Stimulated activated CD4-positive, alpha-beta T cell treated with anti-CD3 and anti-CD28 coated beads, TNF-alpha, amount 100 ng/mL, for 48 hours (primary cell): ENCODE measurements around the gene SEC23B.
"Not testable (repeated sequence)": the region's sequence is repeated elsewhere in the genome, so short reads cannot be mapped to it uniquely, and the experiment has no call there.

Experiments
- DNase-seq, 3 donors: peaks; one replicate each; pipeline ENCODE4 v3.0.0-alpha.2; 2020; ENCODE audit warnings: low read depth in 3 of 3

Gene SEC23B

DNA sequence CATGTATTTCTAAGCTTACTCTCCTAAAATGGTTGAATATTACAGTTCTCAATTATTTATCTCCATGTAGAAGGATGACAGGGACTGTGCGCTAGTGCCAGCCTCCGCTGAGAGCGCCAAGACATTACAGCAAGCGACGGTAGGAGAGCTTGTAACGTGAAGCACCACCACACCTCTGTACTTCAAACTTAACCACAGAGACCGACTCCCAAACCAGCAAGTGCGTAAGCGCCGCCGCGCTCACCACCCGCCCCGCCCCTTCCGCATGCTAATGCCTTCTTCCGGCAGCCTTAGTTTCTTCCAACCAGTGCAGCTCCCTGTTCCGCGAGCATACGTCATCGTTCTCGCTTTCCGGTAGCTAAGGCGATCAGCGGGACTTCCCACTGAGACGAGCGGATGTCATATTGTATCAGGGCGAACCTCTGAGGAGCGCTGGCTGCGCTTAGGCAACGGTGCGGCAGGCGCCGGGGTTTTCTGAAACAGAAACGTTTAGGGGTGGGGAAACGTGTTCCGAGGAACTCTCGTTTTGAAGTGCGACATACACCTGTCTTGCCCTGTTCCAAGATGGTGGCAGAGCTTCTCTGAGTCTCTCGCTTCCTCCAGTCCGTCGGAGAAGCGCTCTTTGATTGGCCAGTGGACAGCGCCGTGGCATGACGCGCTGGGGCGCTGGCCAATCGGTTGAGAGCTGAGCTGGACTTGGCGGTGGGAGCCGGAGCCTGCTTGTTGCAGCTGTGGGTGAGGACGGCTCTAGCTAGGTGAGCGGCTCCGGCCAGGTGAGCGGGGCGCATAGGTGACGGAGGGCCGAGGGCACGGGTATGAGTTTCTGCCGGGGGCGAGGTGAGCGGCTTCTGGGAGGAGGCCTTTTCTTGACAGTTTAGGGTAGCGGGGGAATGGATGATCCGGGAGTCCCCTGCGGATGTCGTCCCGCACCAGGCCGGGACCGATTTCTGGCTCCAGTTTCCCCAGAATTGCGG, at the start of gene SEC23B:
Gene SEC23B, plus strand, starts transcription at position 723 of the 974 bp plus-strand sequence. CDS start 2,896 bp downstream, outside the sequence.
- DNase-seq = peak; percentile 95 to 98 (median 97)

DNA sequence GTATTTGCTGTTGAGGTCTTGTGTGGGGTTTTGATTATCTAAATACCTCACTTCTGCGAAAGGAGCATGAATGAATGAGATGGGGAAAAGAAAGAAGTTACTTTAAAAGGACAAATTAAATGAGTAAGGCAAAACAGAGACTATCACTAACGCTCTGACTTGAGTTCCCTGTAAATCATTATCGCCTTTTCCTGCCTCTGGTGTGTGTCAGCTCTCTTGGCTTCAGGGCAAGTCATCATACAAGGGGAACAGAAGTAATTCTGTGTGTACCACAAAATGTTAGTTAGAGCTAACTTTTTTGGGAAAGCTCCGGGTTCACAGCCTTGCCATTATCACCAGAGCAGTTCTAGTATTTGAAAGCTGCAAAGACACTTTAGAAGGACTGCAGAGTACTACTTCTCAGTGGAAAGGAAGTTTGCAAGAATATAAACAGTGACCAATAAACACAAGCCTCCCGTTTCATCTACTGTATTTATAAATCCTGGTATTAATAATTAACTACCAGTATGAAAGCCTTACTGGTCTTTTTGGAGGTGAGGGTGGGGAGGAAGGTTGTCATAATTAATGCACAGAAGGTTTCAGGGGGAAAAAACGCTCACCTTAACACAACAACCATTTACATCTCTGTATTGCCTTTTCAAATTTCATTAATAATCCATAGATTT, 42.1 kb upstream of the SEC23B start:
- no peak for DNase-seq

DNA sequence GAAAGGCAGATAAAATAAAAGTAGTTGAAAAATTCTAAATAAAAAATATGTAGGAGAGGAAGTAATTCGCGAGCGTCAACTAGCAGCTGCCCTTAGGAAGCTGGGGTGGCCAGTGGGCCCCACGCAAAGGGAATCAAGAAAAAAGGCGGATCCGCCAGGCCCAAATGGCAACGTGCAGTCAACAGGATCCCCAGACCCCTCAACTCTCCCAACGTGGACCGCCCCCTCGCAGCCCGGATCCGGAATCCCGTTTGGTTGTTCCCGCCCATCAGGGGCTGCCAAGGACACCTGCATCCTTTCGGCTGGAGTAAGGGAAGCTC, 41.2 kb upstream of the SEC23B start:
- DNase-seq = no peak

DNA sequence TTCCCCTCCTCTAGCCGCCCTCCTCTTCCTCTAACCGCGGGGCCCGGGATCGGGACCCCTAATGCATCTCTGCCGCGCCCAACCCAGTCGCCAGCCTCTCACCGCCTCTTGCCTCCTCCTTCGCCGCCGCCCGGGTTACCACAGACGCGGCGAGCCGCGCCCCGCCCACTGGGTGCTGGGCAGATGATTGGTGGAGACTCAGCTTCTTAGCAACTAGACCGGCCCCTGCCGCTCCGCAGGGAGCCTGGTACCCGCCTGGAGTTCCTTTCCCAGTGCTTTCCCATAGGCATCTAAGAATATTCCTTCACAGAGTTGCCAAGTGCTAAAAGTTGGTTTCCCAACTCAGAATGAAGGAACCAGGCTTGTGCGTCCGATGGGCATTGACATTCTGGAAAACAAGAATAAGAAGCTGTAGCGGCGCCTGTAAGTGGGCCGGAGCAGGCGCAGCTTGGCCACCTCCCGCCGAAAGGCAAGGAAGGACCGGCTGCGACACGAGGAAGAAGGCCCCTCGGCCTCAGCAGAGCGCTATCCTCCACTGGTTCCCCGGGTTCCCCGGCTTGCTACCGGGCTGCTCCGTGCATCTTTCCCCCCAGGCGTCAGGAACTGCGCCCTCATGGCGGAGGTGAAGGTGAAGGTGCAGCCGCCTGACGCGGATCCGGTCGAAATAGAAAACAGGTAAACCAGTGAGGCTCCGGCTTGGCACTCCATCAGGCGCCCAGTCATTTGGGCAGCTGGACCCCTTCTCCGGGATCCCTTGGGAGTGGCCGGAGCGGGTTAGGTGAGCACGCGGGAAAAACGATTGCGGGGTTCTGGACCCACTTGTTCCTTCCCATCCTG, 40.6 kb upstream of the SEC23B start, which contains the start of the genes DZANK1 and POLR3F:
Gene DZANK1, minus strand, starts transcription at position 137 of the 837 bp plus-strand sequence. CDS start 1,672 bp downstream, outside the sequence.
Gene POLR3F, plus strand, starts transcription at position 497 of the 837 bp plus-strand sequence. Its CDS starts 117 bp downstream, at position 614.
- peak; percentile 88 to 91 (median 90) for DNase-seq

DNA sequence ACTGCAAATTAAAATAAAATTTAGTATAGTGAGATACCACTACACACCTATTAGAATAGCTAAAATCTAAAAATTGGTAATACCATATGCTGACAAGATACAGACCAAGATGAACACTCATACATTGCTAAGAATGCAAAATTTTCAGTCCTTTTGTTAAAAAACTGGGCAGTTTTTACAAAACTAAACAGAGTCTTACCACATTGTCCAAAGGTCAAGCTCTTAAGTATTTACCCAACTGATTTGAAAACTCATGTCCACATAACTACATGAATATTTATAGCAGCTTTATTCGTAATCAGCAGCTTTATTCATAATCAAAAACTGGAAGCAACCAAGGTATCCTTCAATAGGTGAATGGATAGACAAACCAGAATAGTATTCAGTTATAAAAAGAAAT, 30.5 kb upstream of the SEC23B start:
- no peak for DNase-seq

DNA sequence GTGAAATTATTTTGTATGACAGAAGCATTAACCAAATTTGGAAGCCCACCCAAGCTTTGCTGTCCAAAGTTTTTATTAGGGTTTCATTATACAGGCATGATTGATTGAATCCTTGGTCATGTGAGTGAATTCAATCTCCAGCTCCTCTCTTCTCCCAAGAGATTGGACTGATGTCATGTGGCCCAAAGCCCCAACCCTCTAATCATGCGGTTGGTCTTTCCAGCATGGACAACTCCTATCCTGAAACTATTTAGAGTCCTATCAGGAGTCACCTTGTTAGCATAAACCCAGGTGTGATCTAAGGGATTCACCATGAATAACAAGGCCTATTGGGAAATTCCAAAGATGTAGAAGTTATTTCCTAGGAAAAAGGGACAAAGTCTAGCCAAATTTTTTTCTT, 29.9 kb upstream of the SEC23B start:
- no peak for DNase-seq

DNA sequence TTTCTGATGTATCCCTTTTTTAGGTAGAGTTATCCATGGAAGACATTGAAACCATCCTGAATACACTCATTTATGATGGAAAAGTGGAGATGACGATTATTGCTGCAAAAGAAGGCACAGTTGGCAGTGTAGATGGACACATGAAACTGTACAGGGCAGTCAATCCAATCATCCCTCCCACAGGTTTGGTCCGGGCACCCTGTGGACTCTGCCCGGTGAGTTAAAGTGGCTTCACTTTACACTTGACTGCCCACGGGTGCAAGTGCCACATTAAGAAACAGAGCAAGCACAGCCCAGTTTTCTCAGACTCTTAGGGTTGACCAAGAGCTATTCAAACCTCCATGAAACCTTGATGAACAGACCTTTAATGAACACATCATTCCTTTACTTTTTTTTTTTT, 26.1 kb upstream of the SEC23B start:
- no peak for DNase-seq

DNA sequence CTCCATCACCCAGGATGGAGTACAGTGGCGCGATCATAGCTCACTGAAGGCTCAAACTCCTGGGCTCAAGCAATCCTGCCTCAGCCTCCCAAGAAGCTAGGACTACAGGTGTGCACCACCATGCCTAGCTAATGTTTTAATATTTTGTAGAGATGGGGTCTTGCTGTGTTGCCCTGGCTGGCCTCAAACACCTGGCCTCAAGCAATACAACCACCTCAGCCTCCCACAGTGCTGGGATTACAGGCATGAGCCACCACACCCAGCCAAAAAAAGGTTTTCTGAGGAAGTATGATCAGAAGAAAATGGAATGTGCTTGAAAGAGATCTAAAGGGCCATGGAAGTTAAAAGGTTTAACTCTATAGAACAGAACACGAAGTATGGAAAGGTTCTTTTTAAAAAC, 19.4 kb upstream of the SEC23B start:
- DNase-seq = no peak

DNA sequence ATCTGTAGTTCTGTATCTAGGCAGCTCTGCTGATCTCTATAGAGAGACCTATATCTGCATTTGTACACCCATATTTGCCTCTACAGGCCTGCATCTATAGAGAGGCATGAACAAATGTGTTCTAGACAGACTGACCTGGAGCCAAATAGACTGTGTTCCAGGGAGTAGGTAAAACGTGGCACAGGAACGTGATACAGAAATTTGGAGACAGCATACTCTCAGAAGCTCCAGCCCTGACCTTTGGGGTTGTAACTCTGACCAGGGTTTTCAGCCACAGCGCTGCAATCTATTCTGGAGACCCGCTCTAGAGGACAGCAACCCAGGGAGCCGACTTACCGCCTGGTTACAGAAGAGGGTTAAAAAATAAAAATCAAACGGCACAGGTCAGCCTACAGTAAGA, 11.7 kb upstream of the SEC23B start:
- no peak for DNase-seq

DNA sequence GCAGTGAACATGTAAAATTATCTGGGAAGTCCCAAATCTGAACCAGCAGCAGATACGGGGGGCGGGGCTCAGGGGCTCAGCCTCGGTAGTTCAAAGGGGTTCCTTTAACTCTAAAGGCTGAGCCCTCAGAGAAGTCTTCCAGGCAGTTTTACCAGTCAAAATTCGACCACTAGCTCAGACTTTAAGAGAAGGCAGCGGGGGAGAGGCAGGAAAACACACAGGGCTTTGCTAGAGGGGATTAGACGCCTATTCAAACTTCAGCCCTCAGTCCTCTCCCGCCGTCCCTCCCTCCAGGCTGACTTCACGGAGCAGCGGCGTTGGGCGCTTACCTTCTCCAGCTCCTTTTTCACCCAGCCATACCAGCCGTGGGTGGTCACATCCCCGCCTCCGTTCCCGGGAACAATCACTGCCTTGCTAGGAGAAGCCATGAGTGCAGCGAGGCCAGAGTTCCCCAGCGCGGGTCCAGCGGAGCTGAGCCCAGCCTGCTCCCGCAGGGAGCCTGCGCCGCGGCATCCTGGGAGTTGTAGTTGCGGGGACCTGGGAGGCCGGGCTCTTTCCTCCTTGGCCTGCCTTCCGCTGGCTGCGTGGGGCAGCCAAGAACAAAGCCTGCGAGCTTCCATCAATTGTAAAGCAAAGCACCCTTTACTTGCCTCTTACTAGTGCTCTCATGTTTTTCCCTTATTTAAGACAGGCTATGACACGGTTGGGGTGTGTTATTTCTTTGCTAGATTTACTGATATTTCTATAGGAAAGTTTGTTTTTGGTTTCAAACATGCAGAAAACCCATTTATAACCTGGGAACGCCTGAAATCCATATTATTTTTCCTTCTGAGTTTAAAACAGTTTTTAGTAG, 10.8 kb upstream of the SEC23B start, which contains the start of gene RBBP9:
Gene RBBP9, minus strand, starts transcription at position 486 of the 853 bp plus-strand sequence. Its CDS starts 58 bp downstream, at position 428.
- DNase-seq = peak; percentile 55 to 63 (median 57)

DNA sequence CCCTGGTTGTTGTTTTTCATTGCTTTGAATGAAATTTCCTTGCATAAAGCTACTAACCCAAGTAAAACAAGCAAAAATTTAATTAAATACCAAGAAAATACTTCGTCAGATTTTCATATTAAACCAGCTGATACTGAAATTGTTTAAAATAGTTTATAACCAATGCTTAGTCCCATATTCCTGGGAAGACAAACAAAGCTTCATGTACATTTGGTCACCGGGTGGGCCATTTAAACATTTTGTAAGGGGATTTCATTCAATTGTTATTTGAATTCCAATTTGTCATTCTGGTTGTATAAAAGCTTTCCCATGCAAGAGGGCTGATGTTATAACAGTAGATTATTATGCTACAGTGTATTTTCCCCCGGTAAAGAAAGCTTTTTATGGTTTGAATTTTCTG, 10.1 kb upstream of the SEC23B start:
- no peak for DNase-seq

DNA sequence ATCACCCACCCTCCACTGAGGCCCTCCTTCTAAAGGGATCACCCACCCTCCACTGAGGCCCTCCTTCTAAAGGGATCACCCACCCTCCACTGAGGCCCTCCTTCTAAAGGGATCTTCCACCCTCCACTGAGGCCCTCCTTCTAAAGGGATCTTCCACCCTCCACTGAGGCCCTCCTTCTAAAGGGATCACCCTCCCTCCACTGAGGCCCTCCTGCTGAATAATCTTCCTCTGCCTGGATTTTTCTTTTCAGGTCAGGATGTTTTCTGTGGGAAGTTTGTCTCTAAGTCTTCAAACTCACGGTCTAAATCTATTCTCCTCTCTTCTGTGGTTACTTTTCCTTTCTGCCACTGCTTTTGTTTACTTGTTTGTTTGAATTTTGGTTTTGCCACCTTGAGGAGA, 6.1 kb upstream of the SEC23B start:
- not testable (repeated sequence) for DNase-seq

DNA sequence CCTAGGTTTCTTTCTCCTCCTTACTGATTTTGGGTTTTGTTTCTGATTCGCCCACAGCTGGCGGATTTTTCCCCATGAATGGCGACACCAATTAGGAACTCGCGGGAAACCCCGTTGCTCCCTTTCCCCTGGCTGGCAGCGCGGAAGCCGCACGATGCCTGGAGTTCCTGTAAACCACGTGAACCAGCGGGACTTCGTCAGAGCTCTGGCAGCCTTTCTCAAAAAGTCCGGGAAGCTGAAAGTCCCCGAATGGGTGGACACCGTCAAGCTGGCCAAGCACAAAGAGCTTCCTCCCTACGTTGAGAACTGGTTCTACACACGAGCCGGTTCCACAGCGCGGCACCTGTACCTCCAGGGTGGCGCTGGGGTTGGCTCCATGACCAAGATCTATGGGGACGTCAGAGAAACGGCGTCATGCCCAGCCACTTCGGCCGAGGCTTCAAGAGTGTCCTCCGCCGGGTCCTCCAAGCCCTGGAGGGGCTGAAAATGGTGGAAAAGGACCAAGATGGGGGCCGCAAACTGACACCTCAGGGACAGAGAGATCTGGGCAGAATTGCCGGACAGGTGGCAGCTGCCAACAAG, 3.2 kb upstream of the SEC23B start:
- no peak for DNase-seq

DNA sequence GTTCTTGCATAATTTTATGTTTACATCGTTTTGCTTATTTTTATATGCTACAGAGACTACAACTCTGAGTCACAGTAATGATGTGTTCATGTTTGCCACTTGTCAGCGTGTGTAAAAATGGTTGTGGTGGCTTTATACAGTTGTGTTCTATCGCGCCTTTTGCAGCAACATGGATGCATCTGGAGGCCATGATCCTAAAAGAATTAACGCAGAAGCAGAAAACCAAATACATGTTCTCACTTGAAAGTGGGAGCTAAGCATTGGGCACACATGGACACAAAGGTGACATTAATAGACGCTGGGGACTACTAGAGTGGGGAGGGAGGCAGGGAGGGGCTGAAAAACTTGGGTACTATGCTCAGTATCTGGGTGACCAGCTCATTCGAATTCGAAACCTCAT, 996 bp upstream of the SEC23B start:
- DNase-seq = peak in 1 of 3 donors; percentile 14

DNA sequence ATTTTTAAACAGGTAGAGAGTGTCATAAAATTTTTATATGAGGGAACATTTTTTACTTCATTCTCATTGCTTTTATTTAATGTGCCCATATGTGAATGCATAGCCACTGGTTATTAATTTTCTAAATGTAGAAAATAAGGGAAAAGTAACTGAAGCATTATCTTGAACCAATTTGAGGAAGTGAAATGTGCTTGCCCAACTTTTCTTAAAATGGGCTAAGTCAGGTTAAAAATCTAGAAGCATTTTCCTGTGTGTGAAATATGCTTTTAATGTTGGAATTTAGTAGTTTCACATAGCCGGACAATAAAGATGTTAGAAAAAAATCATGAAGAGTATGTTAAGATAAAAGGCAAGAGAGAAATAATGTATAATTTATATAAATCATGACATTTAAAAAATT, 3.8 kb downstream of the SEC23B start:
- no peak for DNase-seq

DNA sequence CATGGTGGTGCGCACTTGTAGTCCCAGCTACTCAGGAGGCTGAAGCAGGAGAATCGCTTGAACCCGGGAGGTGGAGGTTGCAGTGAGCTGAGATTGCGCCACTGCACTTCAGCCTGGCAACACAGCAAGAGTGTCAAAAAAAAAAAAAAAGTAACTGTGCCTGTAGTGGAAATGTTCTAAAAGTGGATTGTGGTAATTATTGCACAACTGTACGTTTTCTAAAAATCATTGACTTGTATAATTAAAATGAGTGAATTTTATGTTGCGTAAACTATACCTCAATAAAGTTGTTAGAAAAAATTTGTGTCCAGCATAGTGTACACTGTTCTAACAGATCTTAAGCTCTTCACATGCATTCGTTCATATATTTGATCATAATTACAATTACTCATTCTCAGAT, 5.5 kb downstream of the SEC23B start:
- no peak for DNase-seq

DNA sequence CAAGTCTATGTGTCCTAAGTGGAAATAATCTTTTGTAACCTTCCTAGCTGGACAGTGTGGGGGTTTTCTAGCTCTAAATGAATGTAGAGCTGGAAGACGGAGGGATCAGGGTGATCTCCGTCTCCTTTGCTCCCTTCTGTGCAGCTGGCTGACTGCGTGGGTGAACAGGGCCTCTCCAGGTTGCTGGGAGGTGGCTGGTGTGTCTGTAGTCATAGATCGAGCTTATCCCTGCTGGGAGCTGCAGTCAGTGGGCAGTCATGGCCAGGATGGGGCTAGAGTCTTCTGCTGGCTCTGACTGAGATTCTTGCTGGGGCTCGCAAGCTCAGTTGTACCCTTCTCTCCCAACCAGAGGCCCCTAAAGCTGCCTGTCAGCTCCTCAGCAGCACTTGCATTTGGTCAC, 6.4 kb downstream of the SEC23B start:
- DNase-seq = no peak

DNA sequence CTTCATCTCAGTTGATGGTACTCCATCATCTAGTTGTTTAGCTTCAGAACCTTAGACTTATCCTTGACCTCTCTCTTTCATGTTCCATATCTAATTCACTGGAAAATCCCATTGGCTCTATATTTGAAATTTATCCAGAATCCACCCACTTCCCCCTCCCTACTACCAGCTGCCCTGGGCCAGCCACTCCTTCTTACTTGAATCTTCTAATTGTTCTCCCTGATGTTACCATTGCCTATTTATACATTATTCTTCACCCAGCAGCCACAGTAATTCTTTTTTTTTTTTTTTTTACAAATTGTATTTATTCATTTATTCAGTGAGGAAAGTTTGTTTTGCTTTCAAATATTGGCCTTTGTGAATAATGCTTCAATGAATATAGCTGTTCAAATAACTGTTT, 8.2 kb downstream of the SEC23B start:
- no peak for DNase-seq

DNA sequence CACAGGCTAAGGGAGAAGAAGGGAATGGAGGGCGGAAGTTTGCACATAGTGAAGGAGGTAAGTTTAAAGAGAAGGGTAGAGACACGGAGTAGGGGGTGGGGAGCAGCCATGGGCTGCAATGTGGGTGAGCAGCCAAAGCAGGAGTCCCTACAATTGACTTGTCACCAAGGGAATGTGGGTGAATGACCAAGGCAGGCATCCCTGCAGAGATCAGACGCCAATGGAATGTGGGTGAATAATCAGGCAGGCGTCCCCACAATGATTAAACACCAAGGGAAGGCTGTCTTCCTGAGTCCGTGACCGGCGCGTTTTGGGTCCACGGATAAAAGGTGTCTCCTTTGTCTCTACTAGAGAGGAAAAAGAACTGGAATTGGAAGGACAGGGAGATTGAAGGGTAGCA, 14.3 kb downstream of the SEC23B start:
- not testable (repeated sequence) for DNase-seq

DNA sequence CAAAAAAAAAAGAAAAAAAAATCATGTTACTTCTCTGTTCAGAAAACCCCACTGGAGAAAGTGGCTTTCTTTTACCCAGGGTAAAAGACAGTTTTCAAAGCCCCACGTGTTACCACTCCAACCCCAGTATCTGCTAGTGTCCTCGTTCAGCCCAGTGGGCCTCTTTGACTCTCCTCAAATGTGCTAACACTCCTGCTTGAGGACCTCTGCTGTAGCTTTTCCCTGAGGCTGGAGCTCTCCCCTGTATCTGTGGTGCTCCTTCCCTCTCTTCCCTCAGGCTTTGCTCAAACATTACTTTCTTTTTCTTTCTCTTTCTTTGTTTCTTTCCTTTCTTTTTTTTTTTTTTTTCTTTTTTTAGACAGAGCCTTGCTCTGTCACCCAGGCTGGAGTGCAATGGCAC, 15.3 kb downstream of the SEC23B start:
- DNase-seq = no peak
